HCT116 (cell line): ENCODE measurements around the gene TTC12.

Experiments used
- CTCF ChIP-seq, 3 experiments: fragments of 200-600 bp in 1 of 3; sonication (generic) in 1 of 3; IDR thresholded peaks in 2 of 3; conservative IDR thresholded peaks in 1 of 3; 2 replicates each; pipeline ENCODE4 v1.5.1; 2012 to 2017; ENCODE audit warnings: low read depth in 2 of 3, low read length in 2 of 3, antibody characterized with exemption in 1 of 3, borderline replicate concordance in 1 of 3, control low read depth in 1 of 3, mild to moderate bottlenecking in 1 of 3, mixed read lengths in 1 of 3, mixed run types in 1 of 3, moderate library complexity in 1 of 3; ENCODE audit not compliant: insufficient read depth in 1 of 3
- EZH2 ChIP-seq: fragments of 200-600 bp; sonication (generic); IDR thresholded peaks from 2 replicates; pipeline ENCODE4 v1.6.1; 2017; ENCODE audit warnings: antibody characterized with exemption, mixed run types
- JUND ChIP-seq: IDR thresholded peaks from 2 replicates; pipeline ENCODE4 v1.6.1; 2012
- SRF ChIP-seq: IDR thresholded peaks from 2 replicates; pipeline ENCODE4 v1.6.1; 2012; ENCODE audit warnings: low read depth
- ZBTB33 ChIP-seq: IDR thresholded peaks from 2 replicates; pipeline ENCODE4 v1.6.1; 2011; ENCODE audit warnings: mild to moderate bottlenecking, low read length, moderate library complexity; ENCODE audit not compliant: insufficient replicate concordance; ENCODE audit errors: extremely low read depth

- TF ChIP-seq JUND (no peak), SRF (no peak), EZH2 (no peak), CTCF (IDR thresholded peaks at IDR 0.05 in 2 of 3, conservative IDR thresholded peaks at IDR 0.05 in 1 of 3; ENCODE audit: borderline replicate concordance in 1 of 3, insufficient read depth in 1 of 3, low read depth in 2 of 3, low read length in 2 of 3) (no peak), ZBTB33 (no peak)
Observed at GRCh38 chr11:113400631-113401230, 86.3 kb downstream of the TTC12 start.
